ENCODE data around the gene FCGR3B.
"Not testable (repeated sequence)": the region's sequence is repeated elsewhere in the genome, so short reads cannot be mapped to it uniquely, and the experiment has no call there.

FCGR3B gene

DNA sequence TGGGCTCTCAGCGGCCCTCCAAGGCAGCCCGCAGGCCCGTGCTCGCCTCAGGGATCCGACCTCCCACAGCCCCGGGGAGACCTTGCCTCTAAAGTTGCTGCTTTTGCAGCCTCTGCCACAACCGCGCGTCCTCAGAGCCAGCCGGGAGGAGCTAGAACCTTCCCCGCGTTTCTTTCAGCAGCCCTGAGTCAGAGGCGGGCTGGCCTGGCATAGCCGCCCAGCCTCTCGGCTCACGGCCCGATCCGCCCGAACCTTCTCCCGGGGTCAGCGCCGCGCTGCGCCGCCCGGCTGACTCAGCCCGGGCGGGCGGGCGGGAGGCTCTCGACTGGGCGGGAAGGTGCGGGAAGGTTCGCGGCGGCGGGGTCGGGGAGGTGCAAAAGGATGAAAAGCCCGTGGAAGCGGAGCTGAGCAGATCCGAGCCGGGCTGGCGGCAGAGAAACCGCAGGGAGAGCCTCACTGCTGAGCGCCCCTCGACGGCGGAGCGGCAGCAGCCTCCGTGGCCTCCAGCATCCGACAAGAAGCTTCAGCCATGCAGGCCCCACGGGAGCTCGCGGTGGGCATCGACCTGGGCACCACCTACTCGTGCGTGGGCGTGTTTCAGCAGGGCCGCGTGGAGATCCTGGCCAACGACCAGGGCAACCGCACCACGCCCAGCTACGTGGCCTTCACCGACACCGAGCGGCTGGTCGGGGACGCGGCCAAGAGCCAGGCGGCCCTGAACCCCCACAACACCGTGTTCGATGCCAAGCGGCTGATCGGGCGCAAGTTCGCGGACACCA lies 25.0 kb downstream of the FCGR3B start:
- not testable (repeated sequence) for DNase-seq (ENCODE audit: low spot score)

DNA sequence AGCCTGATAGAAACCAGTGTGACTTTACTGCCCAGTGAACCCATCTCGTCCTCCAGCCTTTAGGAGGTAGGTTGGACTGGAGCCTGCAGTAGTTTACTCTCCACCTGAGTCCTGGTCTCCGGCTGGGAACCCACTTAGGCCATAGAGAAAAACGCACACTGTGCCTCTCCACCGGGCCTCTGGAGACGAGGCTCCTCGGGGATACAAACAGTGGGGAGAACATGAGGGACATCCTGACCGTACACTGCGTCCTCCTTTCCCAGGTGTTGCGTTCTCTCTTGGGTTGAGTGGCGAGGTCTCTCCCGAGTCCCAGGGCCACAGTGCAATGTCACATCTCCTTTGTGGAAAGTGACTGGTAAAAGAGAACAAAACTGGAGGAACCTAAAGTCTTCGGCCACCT lies 26.0 kb downstream of the FCGR3B start:
- DNase-seq (ENCODE audit: low spot score) = not testable (repeated sequence)

DNA sequence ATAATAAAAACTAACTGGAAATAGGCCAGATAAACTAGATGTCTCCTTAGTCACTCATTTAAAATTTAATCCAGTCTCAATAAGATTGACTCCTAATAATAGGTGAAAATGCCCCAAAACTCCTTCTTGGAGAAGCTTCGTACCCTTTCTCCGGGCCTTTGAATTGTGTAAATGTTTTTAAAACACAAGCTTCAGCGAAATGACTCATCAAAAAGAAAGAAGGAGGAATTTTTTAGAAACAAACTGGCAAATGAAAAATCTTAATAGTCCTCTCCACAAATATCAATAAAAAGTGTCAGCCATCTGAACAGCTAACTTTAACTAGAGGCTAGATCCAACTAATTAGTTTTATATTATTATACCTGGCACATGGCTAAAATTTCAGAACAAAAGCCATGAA lies 33.9 kb downstream of the FCGR3B start:
- not testable (repeated sequence) for DNase-seq (ENCODE audit: low spot score)

DNA sequence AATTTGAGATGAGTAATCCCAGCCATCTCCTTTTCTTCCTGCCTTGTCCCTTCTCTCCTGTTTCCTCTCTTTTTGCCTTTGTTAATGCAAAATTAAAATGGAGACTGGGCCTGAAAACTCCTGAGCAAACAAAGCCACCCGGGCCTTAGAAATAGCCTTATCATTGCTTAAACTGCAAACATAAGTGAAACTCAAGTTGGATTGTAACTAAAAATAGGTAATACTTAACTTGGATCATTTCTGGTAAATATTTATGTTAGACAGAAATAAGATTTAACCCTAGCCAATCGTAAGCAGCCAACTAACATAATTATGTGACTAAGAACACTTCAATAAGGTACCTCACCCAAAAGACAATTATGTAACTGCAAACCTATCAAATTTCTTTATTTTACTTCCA lies 35.4 kb downstream of the FCGR3B start:
- not testable (repeated sequence) for DNase-seq (ENCODE audit: low spot score)

DNA sequence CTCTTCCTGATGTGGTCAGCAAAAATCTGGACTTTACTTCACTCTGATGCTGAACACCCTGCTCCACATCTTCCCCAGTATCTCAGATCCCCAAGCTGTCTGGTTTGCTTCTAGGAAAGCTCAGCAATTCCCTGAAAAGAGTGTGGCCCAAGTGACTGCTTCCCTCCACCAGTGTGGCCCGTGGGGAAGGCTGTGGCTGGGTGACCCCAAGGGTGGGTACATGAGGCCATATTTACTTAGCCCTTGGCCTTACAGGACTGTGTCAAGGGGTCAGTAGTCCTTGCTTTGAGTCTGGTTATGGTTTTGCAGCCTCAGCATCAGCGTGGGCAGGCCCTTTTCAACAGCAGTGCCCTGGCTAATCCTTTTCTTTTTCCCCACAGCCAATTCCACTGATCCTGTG lies 35.8 kb downstream of the FCGR3B start:
- not testable (repeated sequence) for DNase-seq (ENCODE audit: low spot score)

DNA sequence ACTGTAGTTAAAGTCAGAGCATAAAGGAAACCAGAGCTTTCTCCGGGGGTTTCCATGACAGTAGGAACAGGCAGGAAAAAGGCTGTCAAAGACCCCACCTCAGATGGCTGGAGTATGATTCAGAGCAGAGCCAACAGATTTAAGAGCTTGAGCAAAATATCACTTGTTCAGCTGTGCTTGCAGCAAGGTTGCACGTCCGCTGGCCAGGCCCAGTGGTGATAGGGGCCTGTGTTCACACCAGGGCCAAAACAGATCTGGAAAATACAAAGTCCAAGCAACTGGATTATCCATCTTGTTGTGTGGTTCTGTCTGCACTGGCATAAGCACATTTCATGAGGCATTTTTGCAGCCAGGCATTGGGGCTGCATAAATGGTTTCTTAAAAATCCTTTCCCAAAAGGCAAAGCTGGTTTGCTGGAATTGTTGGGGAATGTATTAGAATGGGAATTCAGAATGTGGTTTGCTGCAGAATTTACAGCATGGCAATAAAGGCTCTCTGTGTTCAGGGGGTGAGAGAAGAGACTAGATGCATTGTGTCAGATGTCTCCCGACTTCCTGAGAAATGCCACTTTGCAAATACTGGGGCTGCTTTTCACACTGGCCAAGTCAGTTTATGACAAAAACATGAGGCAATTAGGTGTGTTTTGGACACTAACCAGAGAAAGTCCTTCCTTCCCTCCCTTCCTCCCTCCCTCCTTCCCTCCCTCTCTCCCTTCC lies 36.5 kb downstream of the FCGR3B start:
- not testable (repeated sequence) for DNase-seq (ENCODE audit: low spot score)

DNA sequence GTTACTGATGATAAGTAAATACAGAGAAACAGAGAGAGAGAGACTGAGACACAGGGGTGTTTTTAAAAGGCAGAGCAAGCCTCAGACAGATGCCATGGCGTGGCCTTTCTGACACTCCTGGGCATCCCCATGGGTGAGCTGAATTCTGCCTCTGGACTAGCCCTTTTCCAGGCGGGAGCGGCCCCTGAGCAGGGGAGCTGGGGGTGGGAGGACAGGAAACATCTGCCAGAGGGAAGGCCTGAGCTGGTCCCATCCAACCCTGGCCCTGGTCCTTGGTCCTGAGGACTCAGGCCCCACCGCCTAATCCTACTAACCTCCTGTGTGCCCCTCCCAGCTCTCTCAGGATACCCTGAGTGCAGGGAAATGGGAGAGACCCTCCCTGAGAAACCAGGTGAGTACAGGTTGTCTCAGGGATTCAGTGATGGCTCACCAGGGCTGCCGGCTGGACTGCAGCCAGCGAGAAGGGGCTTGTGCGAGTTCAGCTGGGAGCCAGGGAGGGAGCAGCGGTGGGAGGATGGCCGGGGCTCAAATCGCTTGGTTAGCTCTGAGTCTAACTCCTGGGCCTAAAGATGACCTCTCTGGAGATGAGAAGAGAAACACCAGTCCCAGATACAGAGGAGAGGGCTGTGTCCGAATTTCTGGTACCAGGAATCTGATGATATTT lies 37.8 kb downstream of the FCGR3B start:
- not testable (repeated sequence) for DNase-seq (ENCODE audit: low spot score)

DNA sequence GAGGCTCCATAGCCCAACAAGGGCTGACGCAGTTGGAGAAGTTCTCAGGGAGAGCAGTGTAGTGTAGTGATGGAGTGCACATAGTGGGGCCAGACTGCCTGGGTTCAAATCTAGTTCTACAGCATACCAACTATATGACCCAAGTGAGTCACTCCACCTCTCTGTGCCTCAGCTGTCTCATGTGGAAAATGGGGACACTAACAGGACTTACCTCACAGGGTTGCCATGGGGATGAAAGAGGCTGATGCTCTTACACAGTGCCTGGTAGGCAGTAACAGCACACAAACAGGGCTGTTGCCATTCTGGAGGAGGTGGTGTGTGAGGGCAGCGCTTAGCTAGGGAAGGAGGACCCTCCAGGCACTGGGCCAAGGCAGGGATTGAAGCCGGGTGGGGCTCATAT lies 38.4 kb downstream of the FCGR3B start:
- not testable (repeated sequence) for DNase-seq (ENCODE audit: low spot score)

DNA sequence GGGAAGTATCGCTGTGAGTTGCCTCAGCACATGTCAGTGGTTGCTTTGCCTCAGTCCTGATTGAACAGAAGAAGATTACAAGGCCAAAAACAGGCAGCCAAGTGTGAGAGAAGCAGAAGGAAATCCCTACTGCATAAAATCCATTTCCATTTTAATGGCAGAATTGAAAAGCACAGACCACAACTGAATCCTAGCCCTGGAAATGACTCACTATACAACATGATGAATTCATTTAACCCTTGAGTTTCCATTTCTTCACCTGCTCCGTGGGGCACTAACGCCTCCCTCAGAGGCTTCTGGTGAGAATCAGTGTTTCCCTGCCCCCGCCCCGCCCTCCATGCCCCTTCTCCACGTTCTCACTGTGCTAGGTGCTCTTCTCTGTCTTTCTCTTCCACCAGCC lies 41.1 kb downstream of the FCGR3B start:
- not testable (repeated sequence) for DNase-seq (ENCODE audit: low spot score)

DNA sequence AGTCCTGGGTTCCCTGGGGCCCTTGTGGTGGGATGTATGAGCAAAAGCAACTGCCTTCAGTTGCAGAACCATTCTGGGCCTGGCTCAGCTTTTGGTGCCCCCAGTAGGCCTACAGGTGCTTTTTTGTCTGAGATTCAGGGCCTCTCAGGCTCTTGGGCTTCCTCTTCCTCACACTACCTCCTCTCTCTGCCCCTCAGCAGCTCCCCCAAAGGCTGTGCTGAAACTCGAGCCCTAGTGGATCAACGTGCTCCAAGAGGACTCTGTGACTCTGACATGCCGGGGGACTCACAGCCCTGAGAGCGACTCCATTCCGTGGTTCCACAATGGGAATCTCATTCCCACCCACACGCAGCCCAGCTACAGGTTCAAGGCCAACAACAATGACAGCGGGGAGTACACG lies 41.6 kb downstream of the FCGR3B start:
- not testable (repeated sequence) for DNase-seq (ENCODE audit: low spot score)

DNA sequence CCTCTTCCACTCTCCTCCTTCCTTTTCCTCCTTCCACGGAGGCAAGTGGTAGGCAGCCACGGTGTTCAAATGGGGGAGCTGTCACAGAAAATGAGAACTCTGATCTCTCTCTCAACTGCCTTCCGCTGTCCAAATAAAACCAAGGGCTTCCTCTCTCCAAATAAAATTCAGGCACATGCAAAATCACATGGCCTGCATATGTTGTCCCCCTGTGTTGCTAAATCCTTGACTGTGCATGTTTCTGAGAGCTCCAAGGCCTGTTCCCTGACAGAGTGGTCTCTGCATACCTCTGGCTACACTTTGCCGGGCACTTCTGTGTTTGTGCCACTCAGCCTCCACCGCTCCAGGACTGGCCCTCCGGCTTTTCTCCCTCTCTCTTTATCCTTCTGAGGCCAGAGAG lies 42.4 kb downstream of the FCGR3B start:
- not testable (repeated sequence) for DNase-seq (ENCODE audit: low spot score)

DNA sequence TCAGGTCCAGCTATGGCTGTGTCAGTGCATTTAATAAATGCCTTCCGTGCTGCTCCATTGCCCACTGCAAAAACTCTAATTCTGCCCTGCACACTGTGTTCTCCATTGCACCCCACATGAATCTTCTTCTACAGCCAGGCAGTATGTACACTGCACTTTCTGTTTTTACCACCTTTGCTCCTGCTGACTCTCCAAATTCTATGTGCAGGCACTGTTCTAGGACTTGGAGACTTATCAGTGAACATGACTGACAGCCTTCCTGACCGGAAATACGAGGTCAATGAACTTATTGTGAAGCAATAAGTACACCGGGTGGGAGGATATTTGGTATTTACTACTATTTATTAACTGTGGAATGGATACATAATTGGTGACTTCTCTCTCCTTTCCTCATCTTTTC lies 48.1 kb downstream of the FCGR3B start:
- not testable (repeated sequence) for DNase-seq (ENCODE audit: low spot score)

DNA sequence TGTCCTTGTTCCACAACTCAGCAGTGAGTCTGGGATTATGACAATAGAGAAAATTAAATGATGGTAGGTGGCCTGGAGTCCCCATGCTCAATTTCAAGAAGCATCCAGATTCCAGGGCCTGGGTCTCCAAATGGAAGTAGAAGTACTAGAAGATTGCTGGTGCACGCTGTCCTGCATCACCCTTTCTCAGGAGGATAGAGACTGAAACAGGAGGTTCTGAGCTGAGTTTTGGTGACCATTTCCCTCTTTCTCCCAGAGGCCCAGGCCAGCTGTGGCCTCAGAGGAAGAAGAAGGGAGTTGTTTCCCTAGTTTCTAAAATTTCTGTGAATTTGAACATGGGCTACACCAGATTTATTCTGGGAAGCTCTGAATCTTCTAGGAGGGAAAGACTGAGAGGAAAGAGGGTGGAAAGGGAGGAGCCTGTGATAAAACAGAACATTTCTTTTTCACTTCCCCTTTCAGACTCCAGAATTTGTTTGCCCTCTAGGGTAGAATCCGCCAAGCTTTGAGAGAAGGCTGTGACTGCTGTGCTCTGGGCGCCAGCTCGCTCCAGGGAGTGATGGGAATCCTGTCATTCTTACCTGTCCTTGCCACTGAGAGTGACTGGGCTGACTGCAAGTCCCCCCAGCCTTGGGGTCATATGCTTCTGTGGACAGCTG lies 50.0 kb downstream of the FCGR3B start:
- not testable (repeated sequence) for DNase-seq (ENCODE audit: low spot score)

DNA sequence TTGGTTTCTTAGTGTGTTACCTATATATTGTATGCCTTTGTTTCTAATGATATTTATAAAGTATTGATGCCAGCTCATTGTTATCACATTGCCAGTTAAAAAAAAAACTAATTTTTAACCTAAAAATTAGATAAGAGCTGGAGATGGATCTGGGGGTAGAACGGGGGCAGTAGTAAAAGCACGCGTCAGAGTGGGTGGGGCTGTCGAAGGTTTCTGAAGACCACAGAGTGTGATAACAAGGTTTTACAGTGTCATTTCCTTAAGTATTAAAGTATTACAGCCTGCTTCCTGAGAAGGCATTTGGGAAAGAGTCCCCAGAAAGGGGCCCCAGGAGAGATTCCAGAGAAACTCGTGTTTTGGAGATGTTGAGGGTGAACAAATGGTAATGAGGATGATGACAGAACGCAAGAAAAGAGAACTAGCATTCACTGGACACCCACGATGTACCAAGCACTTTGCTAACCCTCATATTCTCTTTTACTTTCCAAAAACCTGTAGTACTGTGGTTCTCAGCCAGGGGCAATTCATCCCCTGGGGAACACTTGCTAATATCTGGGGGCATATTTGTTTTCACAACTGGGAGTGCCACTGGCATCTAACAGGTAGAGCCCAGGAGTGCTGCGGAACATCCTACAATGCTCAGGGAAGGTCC lies 51.0 kb downstream of the FCGR3B start:
- DNase-seq (ENCODE audit: low spot score) = not testable (repeated sequence)

DNA sequence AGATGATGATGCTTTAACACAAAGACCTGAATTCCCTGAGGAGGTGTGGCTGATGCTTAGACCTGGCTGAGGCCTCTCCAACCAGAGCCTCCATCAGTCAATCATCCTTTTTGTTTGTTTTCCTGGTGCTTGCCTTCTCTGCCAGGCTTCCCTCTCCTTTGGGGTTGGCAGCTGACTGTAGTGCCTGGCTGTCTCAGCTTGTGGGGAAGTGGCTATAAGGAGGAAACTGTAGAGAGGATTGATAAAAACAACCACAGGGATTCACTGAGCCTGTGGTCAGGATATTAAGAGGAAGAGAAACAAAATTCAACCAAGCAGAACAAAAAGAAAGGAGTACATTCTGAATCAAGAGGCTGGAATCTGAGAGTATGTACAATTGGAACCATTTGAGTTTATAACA lies 54.3 kb downstream of the FCGR3B start:
- DNase-seq (ENCODE audit: low spot score) = not testable (repeated sequence)
